Measurements from ENCODE around the gene S100A3.

Gene S100A3

GRCh38 chr1:153550398-153550758 is 1.3 kb upstream of the S100A3 start:
- DNase-seq (ENCODE audit: low spot score), result no peak
- TF ChIP-seq CTCF (IDR thresholded peaks at IDR 0.05; ENCODE audit: extremely low read depth, missing control alignments), result no peak

GRCh38 chr1:153549741-153550397 is 811 bp upstream of the S100A3 start:
- DNase-seq (ENCODE audit: low spot score), result no peak
- no peak for TF ChIP-seq CTCF (IDR thresholded peaks at IDR 0.05; ENCODE audit: extremely low read depth, missing control alignments)

- DNase-seq (ENCODE audit: low spot score), result no peak
- no peak for TF ChIP-seq CTCF (IDR thresholded peaks at IDR 0.05; ENCODE audit: extremely low read depth, missing control alignments)
Measured at GRCh38 chr1:153547560-153548551, 1.2 kb downstream of the S100A3 start.

- TF ChIP-seq CTCF (IDR thresholded peaks at IDR 0.05; ENCODE audit: extremely low read depth, missing control alignments), result no peak
- DNase-seq (ENCODE audit: low spot score), result no peak
Measured at GRCh38 chr1:153546796-153547559, 2.1 kb downstream of the S100A3 start.

GRCh38 chr1:153546371-153546770 is 2.7 kb downstream of the S100A3 start:
- no peak for TF ChIP-seq CTCF (IDR thresholded peaks at IDR 0.05; ENCODE audit: extremely low read depth, missing control alignments)

GRCh38 chr1:153545067-153546055 is 3.7 kb downstream of the S100A3 start, which contains the start of gene S100A4:
Gene S100A4 (minus strand): TSS chr1:153545806. CDS start chr1:153544794, 1,012 bp downstream.
- peak; percentile 70 for DNase-seq (ENCODE audit: low spot score)
- no peak for TF ChIP-seq CTCF (IDR thresholded peaks at IDR 0.05; ENCODE audit: extremely low read depth, missing control alignments)

More at GRCh38 chr1:153546371-153546770, 2.7 kb downstream of the S100A3 start:
- DNase-seq (ENCODE audit: low spot score), result no peak
